GM19328 (cell line): ENCODE measurements around the gene DBP.

Experiments
- ATAC-seq: cut with Tn5 transposase; IDR thresholded peaks from one replicate; pipeline ENCODE4 v1.9.1; 2021; ENCODE audit warnings: mild to moderate bottlenecking, moderate library complexity; ENCODE audit not compliant: unreplicated experiment

DBP gene

GRCh38 chr19:48587387-48587786 is 49.8 kb downstream of the DBP start:
- ATAC-seq = no peak

GRCh38 chr19:48582168-48582567 is 55.0 kb downstream of the DBP start:
- no peak for ATAC-seq
